Kidney epithelial cell (primary cell): ENCODE results near the gene TAF9. TPM values are rescaled to one million over a fixed set of nuclear protein-coding genes. Genes with fewer than 3 reads are reported as not detected.

Experiments used
- DNase-seq: peaks from one replicate; pipeline ENCODE4 v3.0.0-alpha.2; 2010; ENCODE audit warnings: low read depth
- H3K27me3 ChIP-seq: 2 replicates; pipeline ENCODE4 v1.6.0; 2011; ENCODE audit warnings: low read length; ENCODE audit not compliant: control insufficient read depth, insufficient read depth
- H3K36me3 ChIP-seq: 2 replicates; pipeline ENCODE4 v1.5.1; 2011; ENCODE audit warnings: low read length; ENCODE audit not compliant: control insufficient read depth, insufficient read depth
- H3K4me3 ChIP-seq: 2 replicates; pipeline ENCODE4 v1.5.1; 2011; ENCODE audit warnings: low read depth, mild to moderate bottlenecking, control low read depth, low read length
- total RNA-seq: library from RNA; depleted of rRNA; stranded (reverse); fragments of >200 nt; gene quantifications from 2 replicates; pipeline ENCODE4 v1.2.3, GENCODE V29; 2015
- TF ChIP-seq, protein P1 (sequence below): IDR thresholded peaks from 2 replicates; pipeline ENCODE4 v1.5.1; 2011; ENCODE audit warnings: mild to moderate bottlenecking, moderate library complexity, low read length, control low read depth, inconsistent platforms; ENCODE audit not compliant: insufficient read depth, poor library complexity, severe bottlenecking

TAF9 gene
- total RNA-seq, 1 donor from 2014 or later, result 67.2 TPM

DNA sequence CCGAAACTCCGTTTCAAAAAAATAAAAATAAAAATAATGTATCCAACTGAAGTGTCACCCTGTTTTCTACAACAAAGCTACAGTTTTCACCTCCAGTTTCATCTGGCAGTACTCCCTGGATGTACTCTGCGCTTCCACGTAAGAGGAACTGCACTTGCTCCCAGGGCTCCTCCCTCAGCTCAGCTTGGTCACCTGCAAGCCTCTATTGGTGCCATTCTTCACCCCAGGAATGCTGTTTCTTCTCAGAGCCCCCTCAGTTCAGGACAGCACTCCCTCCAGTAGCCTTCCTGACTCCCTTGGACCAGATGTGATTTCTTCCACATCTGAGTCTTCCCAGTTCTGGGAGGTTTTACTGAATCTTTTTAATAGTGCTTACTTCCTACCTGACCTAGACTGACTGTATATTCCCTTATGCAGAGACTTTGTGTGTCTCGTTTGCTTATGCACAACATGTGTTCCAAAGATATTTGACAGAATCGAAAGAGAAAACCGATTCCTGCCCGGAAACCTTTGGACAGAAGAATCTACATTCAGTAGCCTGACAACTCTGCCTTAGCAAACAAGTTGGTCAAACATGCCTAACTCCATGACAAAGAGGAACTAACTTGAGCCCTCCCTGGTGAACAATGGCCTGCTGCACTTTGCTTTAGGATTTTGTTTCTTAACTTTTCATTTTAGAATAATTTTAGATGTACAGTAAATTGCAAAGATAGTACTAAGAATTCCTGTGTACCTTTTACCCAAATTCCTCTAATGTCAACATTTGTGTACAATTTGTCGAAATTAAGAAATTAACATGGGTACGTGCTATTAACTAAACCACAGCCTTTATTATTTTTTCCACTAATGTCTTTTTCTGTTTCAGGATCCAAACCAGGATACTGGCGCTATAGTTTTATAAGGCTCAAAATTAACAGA is 37.5 kb downstream of the TAF9 start:
- peak overlapping the region; percentile 77 for H3K4me3 ChIP-seq
- TF ChIP-seq, protein P1, sequence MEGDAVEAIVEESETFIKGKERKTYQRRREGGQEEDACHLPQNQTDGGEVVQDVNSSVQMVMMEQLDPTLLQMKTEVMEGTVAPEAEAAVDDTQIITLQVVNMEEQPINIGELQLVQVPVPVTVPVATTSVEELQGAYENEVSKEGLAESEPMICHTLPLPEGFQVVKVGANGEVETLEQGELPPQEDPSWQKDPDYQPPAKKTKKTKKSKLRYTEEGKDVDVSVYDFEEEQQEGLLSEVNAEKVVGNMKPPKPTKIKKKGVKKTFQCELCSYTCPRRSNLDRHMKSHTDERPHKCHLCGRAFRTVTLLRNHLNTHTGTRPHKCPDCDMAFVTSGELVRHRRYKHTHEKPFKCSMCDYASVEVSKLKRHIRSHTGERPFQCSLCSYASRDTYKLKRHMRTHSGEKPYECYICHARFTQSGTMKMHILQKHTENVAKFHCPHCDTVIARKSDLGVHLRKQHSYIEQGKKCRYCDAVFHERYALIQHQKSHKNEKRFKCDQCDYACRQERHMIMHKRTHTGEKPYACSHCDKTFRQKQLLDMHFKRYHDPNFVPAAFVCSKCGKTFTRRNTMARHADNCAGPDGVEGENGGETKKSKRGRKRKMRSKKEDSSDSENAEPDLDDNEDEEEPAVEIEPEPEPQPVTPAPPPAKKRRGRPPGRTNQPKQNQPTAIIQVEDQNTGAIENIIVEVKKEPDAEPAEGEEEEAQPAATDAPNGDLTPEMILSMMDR, result no peak
- H3K27me3 ChIP-seq, result no peaks in the 10 kb centered on the region
- DNase-seq, result no peak
- no peaks in the 10 kb centered on the region for H3K36me3 ChIP-seq

DNA sequence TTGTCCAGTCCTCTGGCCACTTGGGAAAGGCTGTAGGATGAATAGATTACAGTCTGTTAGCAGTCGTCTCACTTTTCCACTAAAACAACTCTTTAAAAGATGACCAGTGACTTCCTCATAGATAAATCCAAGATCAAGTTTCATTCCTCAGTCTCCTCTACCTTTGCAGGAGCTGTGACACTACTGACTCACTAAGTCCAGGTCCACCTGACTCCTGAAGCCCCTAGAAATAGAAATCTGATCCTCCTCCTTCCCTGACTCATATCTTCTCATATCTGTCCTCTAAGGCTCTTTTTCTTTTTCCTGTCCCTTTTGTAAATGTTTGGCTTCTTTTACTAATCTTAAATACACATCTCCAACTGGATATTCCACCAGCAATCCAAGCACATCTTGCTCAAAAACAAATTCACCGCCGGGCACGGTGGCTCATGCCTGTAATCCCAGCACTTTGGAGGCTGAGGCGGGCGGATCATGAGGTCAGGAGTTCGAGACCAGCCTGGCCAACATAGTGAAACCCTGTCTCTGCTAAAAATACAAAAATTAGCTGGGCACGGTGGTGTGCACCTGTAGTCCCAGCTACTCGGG is 39.3 kb downstream of the TAF9 start:
- TF ChIP-seq, protein P1, result no peak
- H3K36me3 ChIP-seq, result no peaks in the 10 kb centered on the region
- H3K4me3 ChIP-seq, result no peak overlapping the region
- DNase-seq, result no peak
- H3K27me3 ChIP-seq, result no peaks in the 10 kb centered on the region

DNA sequence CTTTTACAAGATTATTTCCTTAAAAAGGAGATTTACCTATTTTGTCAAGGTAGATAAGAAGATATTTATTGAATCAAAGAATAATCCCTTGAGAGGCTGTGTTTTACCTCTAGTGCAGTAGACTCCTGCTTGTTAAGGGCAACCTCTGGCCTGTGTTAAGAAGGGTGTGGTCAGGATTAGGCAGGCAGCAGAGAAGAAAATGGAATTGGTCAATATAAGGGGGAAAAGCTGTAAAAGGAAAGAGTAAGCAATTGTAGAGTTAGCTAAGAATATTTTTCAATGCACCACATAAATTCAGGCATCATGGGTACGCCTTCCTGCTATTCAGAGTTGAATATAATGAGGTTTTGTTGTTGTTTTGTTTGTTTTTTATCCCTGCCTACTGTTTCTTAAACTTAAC is 43.0 kb downstream of the TAF9 start:
- no peak overlapping the region for H3K4me3 ChIP-seq
- DNase-seq, result no peak
- H3K27me3 ChIP-seq, result no peaks in the 10 kb centered on the region
- no peaks in the 10 kb centered on the region for H3K36me3 ChIP-seq
- TF ChIP-seq, protein P1, result no peak

DNA sequence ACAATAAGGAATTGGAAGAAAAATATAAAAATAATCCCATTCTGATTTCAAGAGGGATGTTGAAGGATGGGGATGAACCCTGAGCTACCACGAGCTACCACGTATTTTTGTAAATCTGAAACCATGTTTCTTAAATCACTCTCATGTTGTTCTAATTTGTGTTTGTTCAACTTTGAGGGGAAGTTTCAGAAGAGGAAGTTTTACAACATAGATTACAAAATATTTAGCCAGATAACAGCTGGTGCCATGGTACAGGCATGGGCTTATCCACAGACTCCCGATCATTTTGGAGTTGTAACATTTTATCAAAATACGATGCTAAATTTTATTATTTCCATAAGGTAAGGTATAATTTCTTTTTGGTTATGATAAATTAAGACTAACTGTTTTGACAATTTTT is 51.9 kb downstream of the TAF9 start:
- H3K4me3 ChIP-seq, result no peak overlapping the region
- H3K27me3 ChIP-seq, result no peaks in the 10 kb centered on the region
- TF ChIP-seq, protein P1, result no peak
- no peaks in the 10 kb centered on the region for H3K36me3 ChIP-seq
- DNase-seq, result no peak

DNA sequence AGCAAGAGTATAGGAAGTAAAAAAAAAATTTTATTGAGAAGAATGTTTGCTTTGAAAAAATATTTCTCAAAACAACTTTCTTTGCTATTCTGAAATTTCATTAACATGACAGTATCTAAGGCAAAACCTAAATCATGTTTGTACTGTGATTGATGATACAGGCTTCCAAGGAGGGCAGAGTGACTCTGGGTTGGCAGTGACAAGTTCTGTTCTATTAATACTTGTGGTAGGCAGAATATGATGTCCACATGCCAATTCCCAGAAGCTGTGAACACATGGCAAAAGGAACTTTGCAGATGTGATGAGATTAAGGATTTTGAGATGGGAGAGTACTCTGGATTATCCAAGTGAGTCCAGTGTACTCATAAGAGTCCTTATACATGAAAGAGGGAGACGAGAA is 53.3 kb downstream of the TAF9 start:
- no peak overlapping the region for H3K4me3 ChIP-seq
- no peak for DNase-seq
- H3K27me3 ChIP-seq, result no peaks in the 10 kb centered on the region
- no peaks in the 10 kb centered on the region for H3K36me3 ChIP-seq
- TF ChIP-seq, protein P1, result no peak

Other genes starting within 250 kb of the TAF9 start
- 32.6 and 34.0 TPM in 2 replicates for gene CCNB1, start 202.4 kb downstream of the TAF9 start, total RNA-seq
- gene CENPH, start 179.9 kb downstream of the TAF9 start, total RNA-seq, result 11.5 and 13.3 TPM in 2 replicates
- 50.3 and 52.8 TPM in 2 replicates for gene CDK7, start 134.6 kb downstream of the TAF9 start, total RNA-seq
- gene CCDC125, start 36.7 kb downstream of the TAF9 start, total RNA-seq, result 7.5 and 9.4 TPM in 2 replicates
- 19.5 and 25.9 TPM in 2 replicates for gene AK6, start within 50 bp of the TAF9 start, total RNA-seq
- 25.9 and 26.0 TPM in 2 replicates for gene RAD17, start 298 bp upstream of the TAF9 start, total RNA-seq
- gene MARVELD2, start 45.6 kb upstream of the TAF9 start, total RNA-seq, result 27.6 and 28.6 TPM in 2 replicates
- gene OCLN, start 123.3 kb upstream of the TAF9 start, total RNA-seq, result 104 TPM in 2 replicates
- gene GTF2H2C, start 190.7 kb upstream of the TAF9 start, total RNA-seq, result 28.4 and 31.3 TPM in 2 replicates